Stimulated activated CD8-positive, alpha-beta memory T cell treated with anti-CD3 and anti-CD28 coated beads, Interleukin-7, amount 100 ng/mL, for 4 hours (primary cell): ENCODE data around the gene DBH.
"Not testable (repeated sequence)": the region's sequence is repeated elsewhere in the genome, so short reads cannot be mapped to it uniquely, and the experiment has no call there.

Experiments used
- DNase-seq, 2 donors: peaks; one replicate each; pipeline ENCODE4 v3.0.0-alpha.2; 2020; ENCODE audit warnings: low read depth in 2 of 2

Gene DBH

GRCh38 chr9:133622555-133622954, 13.6 kb upstream of the DBH start:
- no peak for DNase-seq

GRCh38 chr9:133626008-133626407, 10.2 kb upstream of the DBH start:
- not testable (repeated sequence) for DNase-seq

- DNase-seq, result no peak
Measured at GRCh38 chr9:133627341-133627740, 8.8 kb upstream of the DBH start.

GRCh38 chr9:133628766-133629165, 7.4 kb upstream of the DBH start:
- no peak for DNase-seq

GRCh38 chr9:133629221-133630110, 6.7 kb upstream of the DBH start:
- no peak for DNase-seq

- no peak for DNase-seq
Measured at GRCh38 chr9:133631111-133631510, 5.1 kb upstream of the DBH start.

GRCh38 chr9:133632806-133633680, 3.1 kb upstream of the DBH start:
- DNase-seq, result no peak

- DNase-seq, result no peak
Measured at GRCh38 chr9:133633681-133634080, 2.5 kb upstream of the DBH start.

- DNase-seq, result no peak
Measured at GRCh38 chr9:133634081-133634691, 2.0 kb upstream of the DBH start.

GRCh38 chr9:133635098-133635497, 1.1 kb upstream of the DBH start:
- DNase-seq, result no peak

- DNase-seq, result no peak
Measured at GRCh38 chr9:133636902-133637301, 739 bp downstream of the DBH start.

GRCh38 chr9:133637451-133638055, 1.4 kb downstream of the DBH start:
- no peak for DNase-seq

- DNase-seq, result no peak
Measured at GRCh38 chr9:133638076-133638475, 1.9 kb downstream of the DBH start.

- DNase-seq, result no peak
Measured at GRCh38 chr9:133638711-133639110, 2.5 kb downstream of the DBH start.

GRCh38 chr9:133639613-133640012, 3.5 kb downstream of the DBH start:
- no peak for DNase-seq

GRCh38 chr9:133640160-133640559, 4.0 kb downstream of the DBH start:
- DNase-seq, result no peak

- no peak for DNase-seq
Measured at GRCh38 chr9:133640580-133641395, 4.6 kb downstream of the DBH start.

- DNase-seq, result no peak
Measured at GRCh38 chr9:133641396-133641655, 5.2 kb downstream of the DBH start.

- no peak for DNase-seq
Measured at GRCh38 chr9:133641861-133642595, 5.9 kb downstream of the DBH start.

- no peak for DNase-seq
Measured at GRCh38 chr9:133642708-133643361, 6.7 kb downstream of the DBH start.
